ENCODE data around the gene CSN3.

CSN3 gene

GRCh38 chr4:70288651-70289050, 46.3 kb downstream of the CSN3 start:
- H3K18ac ChIP-seq (ENCODE audit: low read length), result no peak overlapping the region
- no peak overlapping the region for H2BK120ac ChIP-seq (ENCODE audit: insufficient read depth, low read length, poor library complexity)
- no peaks in the 10 kb centered on the region for H3K79me1 ChIP-seq (ENCODE audit: low read length)
- no peak overlapping the region for H4K91ac ChIP-seq (ENCODE audit: low read depth, low read length)
- no peak overlapping the region for H3K9ac ChIP-seq (ENCODE audit: low read length)
- no peak overlapping the region for H4K12ac ChIP-seq (ENCODE audit: low read depth, low read length)
- H3K36me3 ChIP-seq (ENCODE audit: control insufficient read depth in 1 of 2, insufficient read depth in 2 of 2, low read length in 2 of 2), result no peaks in the 10 kb centered on the region
- no peaks in the 10 kb centered on the region for H3K9me3 ChIP-seq (ENCODE audit: insufficient read depth, low read depth, low read length)
- no peak overlapping the region for H3K23ac ChIP-seq (ENCODE audit: low read length)
- no peak overlapping the region for H2AK5ac ChIP-seq (ENCODE audit: low read length)
- no peaks in the 10 kb centered on the region for H3K79me2 ChIP-seq (ENCODE audit: control insufficient read depth, insufficient read depth, low read length, poor library complexity)
- H3K14ac ChIP-seq (ENCODE audit: low read length), result no peak overlapping the region
- no CpG with 5 or more reads among the region's 1 CpG for WGBS (ENCODE audit: extremely low coverage, insufficient coverage, insufficient read length)
- H3K4me1 ChIP-seq (ENCODE audit: control insufficient read depth in 1 of 2, insufficient read depth in 2 of 2, low read length in 2 of 2), result no peaks in the 10 kb centered on the region
- no peak overlapping the region for H4K8ac ChIP-seq (ENCODE audit: low read depth, low read length)
- H3K4me3 ChIP-seq (ENCODE audit: low read depth, low read length), result no peak overlapping the region
- no peak overlapping the region for H3K27ac ChIP-seq (ENCODE audit: low read depth, low read length)
- no peak overlapping the region for H2BK5ac ChIP-seq (ENCODE audit: low read depth, low read length, poor library complexity)
- DNase-seq, result no peak
- H2BK12ac ChIP-seq (ENCODE audit: low read length), result no peak overlapping the region
- no peak overlapping the region for H2AFZ ChIP-seq (ENCODE audit: insufficient read depth, low read length, poor library complexity)
- no peaks in the 10 kb centered on the region for H3K27me3 ChIP-seq (ENCODE audit: insufficient read depth, low read length)
- H3K4ac ChIP-seq (ENCODE audit: low read depth, low read length), result no peak overlapping the region
- H3K4me2 ChIP-seq (ENCODE audit: low read length), result no peak overlapping the region

GRCh38 chr4:70291341-70291740, 48.9 kb downstream of the CSN3 start:
- Histone ChIP-seq H3K4me3 (ENCODE audit: low read depth, low read length) (no peak overlapping the region), H3K27ac (ENCODE audit: low read depth, low read length) (no peak overlapping the region), H2AK5ac (ENCODE audit: low read length) (no peak overlapping the region), H3K4me1 (ENCODE audit: control insufficient read depth in 1 of 2, insufficient read depth in 2 of 2, low read length in 2 of 2) (no peaks in the 10 kb centered on the region), H2BK12ac (ENCODE audit: low read length) (no peak overlapping the region), H3K4me2 (ENCODE audit: low read length) (no peak overlapping the region), H4K91ac (ENCODE audit: low read depth, low read length) (no peak overlapping the region), H3K18ac (ENCODE audit: low read length) (no peak overlapping the region), H3K79me2 (ENCODE audit: control insufficient read depth, insufficient read depth, low read length, poor library complexity) (no peaks in the 10 kb centered on the region), H3K4ac (ENCODE audit: low read depth, low read length) (no peak overlapping the region), H3K9ac (ENCODE audit: low read length) (no peak overlapping the region), H3K14ac (ENCODE audit: low read length) (no peak overlapping the region), H3K9me3 (ENCODE audit: insufficient read depth, low read depth, low read length) (no peaks in the 10 kb centered on the region), H3K27me3 (ENCODE audit: insufficient read depth, low read length) (no peaks in the 10 kb centered on the region), H2BK120ac (ENCODE audit: insufficient read depth, low read length, poor library complexity) (no peak overlapping the region), H2BK5ac (ENCODE audit: low read depth, low read length, poor library complexity) (no peak overlapping the region), H2AFZ (ENCODE audit: insufficient read depth, low read length, poor library complexity) (no peak overlapping the region), H4K12ac (ENCODE audit: low read depth, low read length) (no peak overlapping the region), H3K23ac (ENCODE audit: low read length) (no peak overlapping the region), H3K79me1 (ENCODE audit: low read length) (no peaks in the 10 kb centered on the region), H3K36me3 (ENCODE audit: control insufficient read depth in 1 of 2, insufficient read depth in 2 of 2, low read length in 2 of 2) (no peaks in the 10 kb centered on the region), H4K8ac (ENCODE audit: low read depth, low read length) (no peak overlapping the region)
- DNase-seq, result no peak
- no CpG with 5 or more reads among the region's 2 CpGs for WGBS (ENCODE audit: extremely low coverage, insufficient coverage, insufficient read length)

GRCh38 chr4:70297576-70297975, 55.2 kb downstream of the CSN3 start:
- H3K27ac ChIP-seq (ENCODE audit: low read depth, low read length), result no peak overlapping the region
- H2BK5ac ChIP-seq (ENCODE audit: low read depth, low read length, poor library complexity), result no peak overlapping the region
- H2BK120ac ChIP-seq (ENCODE audit: insufficient read depth, low read length, poor library complexity), result no peak overlapping the region
- no peaks in the 10 kb centered on the region for H3K27me3 ChIP-seq (ENCODE audit: insufficient read depth, low read length)
- H3K9me3 ChIP-seq (ENCODE audit: insufficient read depth, low read depth, low read length), result peaks cover 7% of the 10 kb centered on the region
- H4K8ac ChIP-seq (ENCODE audit: low read depth, low read length), result no peak overlapping the region
- no peak overlapping the region for H4K91ac ChIP-seq (ENCODE audit: low read depth, low read length)
- H3K4me1 ChIP-seq (ENCODE audit: control insufficient read depth in 1 of 2, insufficient read depth in 2 of 2, low read length in 2 of 2), result no peaks in the 10 kb centered on the region
- no peak for DNase-seq
- H2BK12ac ChIP-seq (ENCODE audit: low read length), result no peak overlapping the region
- H2AK5ac ChIP-seq (ENCODE audit: low read length), result no peak overlapping the region
- no peak overlapping the region for H4K12ac ChIP-seq (ENCODE audit: low read depth, low read length)
- no peak overlapping the region for H3K14ac ChIP-seq (ENCODE audit: low read length)
- no peaks in the 10 kb centered on the region for H3K79me2 ChIP-seq (ENCODE audit: control insufficient read depth, insufficient read depth, low read length, poor library complexity)
- no peaks in the 10 kb centered on the region for H3K79me1 ChIP-seq (ENCODE audit: low read length)
- H3K18ac ChIP-seq (ENCODE audit: low read length), result no peak overlapping the region
- H3K36me3 ChIP-seq (ENCODE audit: control insufficient read depth in 1 of 2, insufficient read depth in 2 of 2, low read length in 2 of 2), result no peaks in the 10 kb centered on the region
- H3K4ac ChIP-seq (ENCODE audit: low read depth, low read length), result no peak overlapping the region
- no peak overlapping the region for H3K23ac ChIP-seq (ENCODE audit: low read length)
- no peak overlapping the region for H3K4me2 ChIP-seq (ENCODE audit: low read length)
- H3K9ac ChIP-seq (ENCODE audit: low read length), result no peak overlapping the region
- no peak overlapping the region for H3K4me3 ChIP-seq (ENCODE audit: low read depth, low read length)
- no peak overlapping the region for H2AFZ ChIP-seq (ENCODE audit: insufficient read depth, low read length, poor library complexity)

- DNase-seq, result no peak
- WGBS (ENCODE audit: extremely low coverage, insufficient coverage, insufficient read length), result no CpG with 5 or more reads among the region's 1 CpG
Observed at GRCh38 chr4:70298051-70298450, 55.7 kb downstream of the CSN3 start.

More at GRCh38 chr4:70298051-70298450, 55.7 kb downstream of the CSN3 start:
- no peaks in the 10 kb centered on the region for H3K79me1 ChIP-seq (ENCODE audit: low read length)
- no peak overlapping the region for H4K91ac ChIP-seq (ENCODE audit: low read depth, low read length)
- H2AK5ac ChIP-seq (ENCODE audit: low read length), result no peak overlapping the region
- no peak overlapping the region for H3K23ac ChIP-seq (ENCODE audit: low read length)
- no peak overlapping the region for H3K14ac ChIP-seq (ENCODE audit: low read length)
- H4K12ac ChIP-seq (ENCODE audit: low read depth, low read length), result no peak overlapping the region
- H3K79me2 ChIP-seq (ENCODE audit: control insufficient read depth, insufficient read depth, low read length, poor library complexity), result no peaks in the 10 kb centered on the region
- H4K8ac ChIP-seq (ENCODE audit: low read depth, low read length), result no peak overlapping the region
- H3K4me2 ChIP-seq (ENCODE audit: low read length), result no peak overlapping the region
- H3K36me3 ChIP-seq (ENCODE audit: control insufficient read depth in 1 of 2, insufficient read depth in 2 of 2, low read length in 2 of 2), result no peaks in the 10 kb centered on the region
- no peak overlapping the region for H2BK12ac ChIP-seq (ENCODE audit: low read length)
- H3K4ac ChIP-seq (ENCODE audit: low read depth, low read length), result no peak overlapping the region
- H3K4me3 ChIP-seq (ENCODE audit: low read depth, low read length), result no peak overlapping the region
- H3K27me3 ChIP-seq (ENCODE audit: insufficient read depth, low read length), result no peaks in the 10 kb centered on the region
- no peak overlapping the region for H3K18ac ChIP-seq (ENCODE audit: low read length)
- H2BK120ac ChIP-seq (ENCODE audit: insufficient read depth, low read length, poor library complexity), result no peak overlapping the region
- no peak overlapping the region for H2AFZ ChIP-seq (ENCODE audit: insufficient read depth, low read length, poor library complexity)
- no peak overlapping the region for H2BK5ac ChIP-seq (ENCODE audit: low read depth, low read length, poor library complexity)
- H3K9me3 ChIP-seq (ENCODE audit: insufficient read depth, low read depth, low read length), result peaks cover 7% of the 10 kb centered on the region
- no peak overlapping the region for H3K9ac ChIP-seq (ENCODE audit: low read length)
- H3K4me1 ChIP-seq (ENCODE audit: control insufficient read depth in 1 of 2, insufficient read depth in 2 of 2, low read length in 2 of 2), result no peaks in the 10 kb centered on the region
- H3K27ac ChIP-seq (ENCODE audit: low read depth, low read length), result no peak overlapping the region

Data from trophoblast cell (in vitro differentiated cells and primary cell).